Measurements from ENCODE around the gene TRIM42.

TRIM42 gene

DNA sequence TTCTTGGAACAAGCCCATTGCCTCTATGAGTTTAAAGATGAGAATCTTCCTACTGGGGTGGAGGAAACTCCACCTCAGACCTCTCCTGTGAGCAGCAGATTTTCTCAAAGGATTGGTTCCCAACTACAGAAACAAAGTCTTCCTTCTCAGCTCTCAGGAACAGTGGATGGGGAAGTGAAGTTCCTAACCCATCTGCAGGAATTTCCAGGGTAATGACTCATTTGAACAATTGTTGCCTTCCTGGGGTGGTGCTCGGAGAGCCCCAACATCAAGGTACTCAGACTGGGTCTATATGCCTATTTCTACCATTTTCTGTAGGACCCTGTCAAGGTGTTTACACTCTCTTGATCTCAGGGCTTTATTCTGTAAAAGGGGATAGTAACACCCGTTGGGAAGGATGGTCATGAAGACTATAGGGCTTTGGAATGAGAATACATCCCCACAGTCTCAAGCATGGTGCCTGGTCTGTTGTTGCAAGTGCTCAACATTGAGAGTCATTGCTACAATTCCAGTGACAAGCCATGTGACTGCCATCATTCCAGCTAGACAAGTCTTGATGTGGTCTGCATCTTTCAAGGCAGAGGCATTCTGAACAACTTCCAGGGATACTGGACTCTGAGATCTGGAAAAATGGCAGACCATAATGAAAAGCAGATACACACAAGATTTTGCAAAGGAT, 33.0 kb downstream of the TRIM42 start:
- TF ChIP-seq FOXP2 (optimal IDR thresholded peaks at IDR 0.05; ENCODE audit: borderline replicate concordance, extremely low read depth, extremely low read length, insufficient read depth) (no peak), SIN3A (IDR thresholded peaks at IDR 0.05; ENCODE audit: borderline replicate concordance, insufficient read depth, low read length) (no peak), POLR2AphosphoS5 (IDR thresholded peaks at IDR 0.05; ENCODE audit: low read depth, low read length) (no peak), TAF1 (IDR thresholded peaks at IDR 0.05; ENCODE audit: borderline replicate concordance, insufficient read depth, low read length) (no peak)
- TF ChIP-seq, protein P1, sequence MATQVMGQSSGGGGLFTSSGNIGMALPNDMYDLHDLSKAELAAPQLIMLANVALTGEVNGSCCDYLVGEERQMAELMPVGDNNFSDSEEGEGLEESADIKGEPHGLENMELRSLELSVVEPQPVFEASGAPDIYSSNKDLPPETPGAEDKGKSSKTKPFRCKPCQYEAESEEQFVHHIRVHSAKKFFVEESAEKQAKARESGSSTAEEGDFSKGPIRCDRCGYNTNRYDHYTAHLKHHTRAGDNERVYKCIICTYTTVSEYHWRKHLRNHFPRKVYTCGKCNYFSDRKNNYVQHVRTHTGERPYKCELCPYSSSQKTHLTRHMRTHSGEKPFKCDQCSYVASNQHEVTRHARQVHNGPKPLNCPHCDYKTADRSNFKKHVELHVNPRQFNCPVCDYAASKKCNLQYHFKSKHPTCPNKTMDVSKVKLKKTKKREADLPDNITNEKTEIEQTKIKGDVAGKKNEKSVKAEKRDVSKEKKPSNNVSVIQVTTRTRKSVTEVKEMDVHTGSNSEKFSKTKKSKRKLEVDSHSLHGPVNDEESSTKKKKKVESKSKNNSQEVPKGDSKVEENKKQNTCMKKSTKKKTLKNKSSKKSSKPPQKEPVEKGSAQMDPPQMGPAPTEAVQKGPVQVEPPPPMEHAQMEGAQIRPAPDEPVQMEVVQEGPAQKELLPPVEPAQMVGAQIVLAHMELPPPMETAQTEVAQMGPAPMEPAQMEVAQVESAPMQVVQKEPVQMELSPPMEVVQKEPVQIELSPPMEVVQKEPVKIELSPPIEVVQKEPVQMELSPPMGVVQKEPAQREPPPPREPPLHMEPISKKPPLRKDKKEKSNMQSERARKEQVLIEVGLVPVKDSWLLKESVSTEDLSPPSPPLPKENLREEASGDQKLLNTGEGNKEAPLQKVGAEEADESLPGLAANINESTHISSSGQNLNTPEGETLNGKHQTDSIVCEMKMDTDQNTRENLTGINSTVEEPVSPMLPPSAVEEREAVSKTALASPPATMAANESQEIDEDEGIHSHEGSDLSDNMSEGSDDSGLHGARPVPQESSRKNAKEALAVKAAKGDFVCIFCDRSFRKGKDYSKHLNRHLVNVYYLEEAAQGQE (IDR thresholded peaks at IDR 0.05; ENCODE audit: insufficient read depth in 1 of 2, low read depth in 2 of 2, low read length in 2 of 2) = no peak

DNA sequence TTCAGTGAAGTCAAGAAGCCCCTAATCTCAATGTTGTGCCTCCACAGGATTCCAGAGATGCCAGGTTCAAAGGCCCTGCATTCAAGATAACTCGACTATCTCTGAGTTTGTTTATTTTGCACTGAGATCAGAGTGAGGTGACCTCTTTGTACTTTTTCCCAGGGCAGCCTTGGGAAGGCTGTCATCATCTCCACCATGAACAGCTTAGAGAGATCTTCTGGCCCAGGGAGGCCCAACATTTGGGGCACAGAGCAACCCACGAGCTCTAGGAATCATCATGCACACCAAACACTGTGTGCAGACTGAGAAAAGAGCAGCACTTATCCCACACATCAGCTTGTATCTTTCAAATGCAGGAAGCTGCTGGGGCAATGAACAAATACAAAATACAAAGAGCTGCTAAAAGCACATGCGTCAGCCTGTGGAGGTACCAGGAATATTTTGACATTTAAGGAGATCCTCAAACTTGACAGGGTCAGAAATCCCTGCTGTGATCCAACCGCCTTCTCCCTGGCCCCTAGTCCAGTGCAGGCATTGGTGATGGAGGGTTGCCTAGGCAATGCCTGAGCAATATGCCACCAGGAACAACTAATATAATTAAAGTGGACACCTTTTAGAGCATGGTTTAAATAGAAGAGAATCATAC, 33.6 kb downstream of the TRIM42 start:
- TF ChIP-seq POLR2AphosphoS5 (IDR thresholded peaks at IDR 0.05; ENCODE audit: low read depth, low read length) (no peak), TAF1 (IDR thresholded peaks at IDR 0.05; ENCODE audit: borderline replicate concordance, insufficient read depth, low read length) (no peak), SIN3A (IDR thresholded peaks at IDR 0.05; ENCODE audit: borderline replicate concordance, insufficient read depth, low read length) (no peak), FOXP2 (optimal IDR thresholded peaks at IDR 0.05; ENCODE audit: borderline replicate concordance, extremely low read depth, extremely low read length, insufficient read depth) (no peak)
- TF ChIP-seq, protein P1 (IDR thresholded peaks at IDR 0.05; ENCODE audit: insufficient read depth in 1 of 2, low read depth in 2 of 2, low read length in 2 of 2) = no peak

DNA sequence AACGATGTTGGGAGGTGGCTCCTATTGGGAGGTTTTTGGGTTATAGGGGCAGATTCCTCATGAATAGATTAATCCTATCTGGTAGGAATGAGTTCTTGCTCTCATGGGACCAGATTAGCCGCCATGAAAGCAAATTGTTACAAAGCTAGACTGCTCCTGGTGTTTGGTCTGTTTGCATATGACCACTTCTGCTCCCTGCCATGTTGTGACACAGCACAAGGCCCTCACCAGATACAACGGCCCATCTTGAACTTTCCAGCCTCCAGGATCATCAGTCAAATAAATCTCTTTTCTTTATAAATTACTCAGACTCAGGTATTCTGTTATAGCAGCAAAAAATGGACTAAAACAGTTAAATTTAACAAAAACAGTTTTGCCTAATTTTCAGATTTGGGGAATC, 34.4 kb downstream of the TRIM42 start:
- TF ChIP-seq POLR2AphosphoS5 (IDR thresholded peaks at IDR 0.05; ENCODE audit: low read depth, low read length) (no peak), FOXP2 (optimal IDR thresholded peaks at IDR 0.05; ENCODE audit: borderline replicate concordance, extremely low read depth, extremely low read length, insufficient read depth) (no peak), SIN3A (IDR thresholded peaks at IDR 0.05; ENCODE audit: borderline replicate concordance, insufficient read depth, low read length) (no peak), TAF1 (IDR thresholded peaks at IDR 0.05; ENCODE audit: borderline replicate concordance, insufficient read depth, low read length) (no peak)
- TF ChIP-seq, protein P1 (IDR thresholded peaks at IDR 0.05; ENCODE audit: insufficient read depth in 1 of 2, low read depth in 2 of 2, low read length in 2 of 2) = no peak

DNA sequence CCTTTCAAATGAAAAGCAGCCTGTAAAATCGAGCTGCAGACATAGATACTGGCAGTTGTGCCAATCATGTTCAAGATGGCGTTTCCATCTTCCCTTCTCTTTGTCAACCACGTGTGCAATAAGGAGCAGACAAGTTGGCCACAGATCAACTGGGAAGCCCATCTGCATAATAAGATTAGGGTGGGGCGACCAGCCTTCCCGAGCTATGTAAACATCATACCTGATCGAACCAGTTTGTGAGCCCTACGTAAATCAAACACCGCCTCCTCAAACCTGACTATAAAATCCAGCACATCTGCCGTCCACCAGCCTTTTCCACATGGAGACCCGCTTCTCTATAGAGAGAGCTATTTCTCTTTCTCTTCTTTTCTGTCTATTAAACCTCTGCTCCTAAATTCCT, 37.2 kb downstream of the TRIM42 start:
- TF ChIP-seq FOXP2 (optimal IDR thresholded peaks at IDR 0.05; ENCODE audit: borderline replicate concordance, extremely low read depth, extremely low read length, insufficient read depth) (no peak), POLR2AphosphoS5 (IDR thresholded peaks at IDR 0.05; ENCODE audit: low read depth, low read length) (no peak), TAF1 (IDR thresholded peaks at IDR 0.05; ENCODE audit: borderline replicate concordance, insufficient read depth, low read length) (no peak), SIN3A (IDR thresholded peaks at IDR 0.05; ENCODE audit: borderline replicate concordance, insufficient read depth, low read length) (no peak)
- TF ChIP-seq, protein P1 (IDR thresholded peaks at IDR 0.05; ENCODE audit: insufficient read depth in 1 of 2, low read depth in 2 of 2, low read length in 2 of 2) = no peak

Measured in PFSK-1 (cell line).